GM23248 (cell line): ENCODE measurements around the gene KCNMB4. TPM values are rescaled to one million over a fixed set of nuclear protein-coding genes. Genes with fewer than 3 reads are reported as not detected.
"Not testable (repeated sequence)": the region's sequence is repeated elsewhere in the genome, so short reads cannot be mapped to it uniquely, and the experiment has no call there.

Experiments
- DNase-seq: peaks from one replicate; pipeline ENCODE4 v3.0.0-alpha.2; 2015
- H2AFZ ChIP-seq: fragments of 200-600 bp; sonication (generic); 2 replicates; pipeline ENCODE4 v1.6.1; 2016; ENCODE audit warnings: antibody characterized with exemption
- H3F3A ChIP-seq: fragments of 200-600 bp; sonication (generic); 2 replicates; pipeline ENCODE4 v1.6.1; 2016; ENCODE audit warnings: mild to moderate bottlenecking, antibody characterized with exemption, mixed run types; ENCODE audit not compliant: insufficient read depth
- H3K27ac ChIP-seq: fragments of 200-600 bp; sonication (generic); 2 replicates; pipeline ENCODE4 v1.5.1; 2016; ENCODE audit warnings: mild to moderate bottlenecking
- H3K27me3 ChIP-seq: fragments of 200-600 bp; sonication (generic); replicated peaks from 2 replicates; pipeline ENCODE4 v1.6.1; 2016; ENCODE audit warnings: mild to moderate bottlenecking; ENCODE audit not compliant: insufficient read depth
- H3K36me3 ChIP-seq: fragments of 200-600 bp; sonication (generic); 2 replicates; pipeline ENCODE4 v1.6.1; 2016; ENCODE audit warnings: low read depth, mild to moderate bottlenecking
- H3K4me1 ChIP-seq: fragments of 200-600 bp; sonication (generic); 2 replicates; pipeline ENCODE4 v1.6.1; 2016; ENCODE audit warnings: mild to moderate bottlenecking; ENCODE audit not compliant: insufficient read depth
- H3K4me2 ChIP-seq: fragments of 200-600 bp; sonication (generic); one replicate; pipeline ENCODE4 v1.6.1; 2016; ENCODE audit warnings: mild to moderate bottlenecking; ENCODE audit not compliant: unreplicated experiment
- H3K4me3 ChIP-seq: fragments of 200-600 bp; sonication (generic); 2 replicates; pipeline ENCODE4 v1.5.1; 2016; ENCODE audit warnings: mild to moderate bottlenecking
- H3K79me2 ChIP-seq: fragments of 200-600 bp; sonication (generic); 2 replicates; pipeline ENCODE4 v1.6.1; 2016; ENCODE audit warnings: mild to moderate bottlenecking; ENCODE audit not compliant: insufficient read depth
- H3K9ac ChIP-seq: fragments of 200-600 bp; sonication (generic); 2 replicates; pipeline ENCODE4 v1.6.1; 2016; ENCODE audit warnings: mild to moderate bottlenecking
- H3K9me2 ChIP-seq: fragments of 200-600 bp; sonication (generic); 2 replicates; pipeline ENCODE4 v1.6.1; 2016; ENCODE audit warnings: mixed run types, mild to moderate bottlenecking, moderate library complexity; ENCODE audit not compliant: insufficient read depth
- H3K9me3 ChIP-seq: fragments of 200-600 bp; sonication (generic); one replicate; pipeline ENCODE4 v1.6.1; 2017; ENCODE audit warnings: low read depth
- H4K20me1 ChIP-seq: fragments of 200-600 bp; sonication (generic); 2 replicates; pipeline ENCODE4 v1.6.0; 2016; ENCODE audit not compliant: insufficient read depth
- EZH2 ChIP-seq: fragments of 200-600 bp; sonication (generic); IDR thresholded peaks from 2 replicates; pipeline ENCODE4 v1.6.1; 2018; ENCODE audit warnings: antibody characterized with exemption, mild to moderate bottlenecking; ENCODE audit not compliant: insufficient read depth, poor library complexity, severe bottlenecking
- EZH2phosphoT487 ChIP-seq: fragments of 200-600 bp; sonication (generic); IDR thresholded peaks from 2 replicates; pipeline ENCODE4 v1.6.1; 2018; ENCODE audit warnings: antibody characterized with exemption, moderate library complexity, mild to moderate bottlenecking, low read depth; ENCODE audit not compliant: insufficient read depth
- WGBS, 2 experiments: methylation state at CpG; one replicate each; pipeline ENCODE4 v1.1.6; 2015 to 2017; ENCODE audit warnings: low lambda C conversion rate in 2 of 2, low coverage in 1 of 2; ENCODE audit errors: missing lambda C conversion rate in 2 of 2; 5-methylcytosine and 5-hydroxymethylcytosine counted together
- in situ Hi-C: fragments of 300-500 bp; cut with MboI; formaldehyde crosslinking; loops from 2 replicates; pipeline ENCODE4 v1.15.0; 2020
- polyA plus RNA-seq: library from polyadenylated mRNA; unstranded; fragments of >200 nt; fragmentation: Nextera tagmentation; extraction: Ambion mirVana; gene quantifications from 2 replicates; pipeline ENCODE4 v1.2.1, GENCODE V29; 2016
- total RNA-seq: library from RNA; depleted of rRNA; stranded (reverse); fragments of >200 nt; shearing (Covaris generic); gene quantifications from 2 replicates; pipeline ENCODE4 v1.2.3, GENCODE V29; 2014

Gene KCNMB4
- total and polyA plus RNA-seq, 2 experiments from 2014 or later, result 1.7 to 2.7 TPM

- Histone ChIP-seq H3K27me3 (no peaks in the 10 kb centered on the region), H3K9me2 (no peaks in the 10 kb centered on the region), H3F3A (no peaks in the 10 kb centered on the region), H3K4me3 (no peak overlapping the region), H4K20me1 (no peaks in the 10 kb centered on the region), H3K27ac (no peak overlapping the region), H3K9ac (no peak overlapping the region), H3K4me2 (no peak overlapping the region), H3K36me3 (no peaks in the 10 kb centered on the region), H3K9me3 (no peaks in the 10 kb centered on the region), H3K79me2 (no peaks in the 10 kb centered on the region), H2AFZ (no peak overlapping the region), H3K4me1 (no peaks in the 10 kb centered on the region)
- no peak for TF ChIP-seq EZH2
- WGBS, 2 experiments, result 41 to 45% methylated on average over 1 of the region's 1 CpG
- in situ Hi-C loops, result no loop called here
- no peak for DNase-seq
Measured at GRCh38 chr12:70379846-70380245, 13.8 kb downstream of the KCNMB4 start.

GRCh38 chr12:70383484-70383883, 17.4 kb downstream of the KCNMB4 start:
- H4K20me1 ChIP-seq, result no peaks in the 10 kb centered on the region
- H3K79me2 ChIP-seq, result no peaks in the 10 kb centered on the region
- H3K9ac ChIP-seq, result no peak overlapping the region
- peak overlapping the region; percentile 38 for H2AFZ ChIP-seq
- WGBS, 2 experiments, result 86 to 91% methylated on average over 4 of the region's 4 CpGs
- in situ Hi-C loops, result no loop called here
- H3K27me3 ChIP-seq, result no peaks in the 10 kb centered on the region
- DNase-seq, result no peak
- no peak overlapping the region for H3K4me3 ChIP-seq
- no peaks in the 10 kb centered on the region for H3K4me1 ChIP-seq
- no peaks in the 10 kb centered on the region for H3K9me3 ChIP-seq
- H3K4me2 ChIP-seq, result no peak overlapping the region
- H3F3A ChIP-seq, result no peaks in the 10 kb centered on the region
- no peaks in the 10 kb centered on the region for H3K9me2 ChIP-seq
- no peak overlapping the region for H3K27ac ChIP-seq
- no peaks in the 10 kb centered on the region for H3K36me3 ChIP-seq
- TF ChIP-seq EZH2 (no peak), EZH2phosphoT487 (no peak)

GRCh38 chr12:70383886-70384285, 17.8 kb downstream of the KCNMB4 start:
- in situ Hi-C loops, result no loop called here
- Histone ChIP-seq H4K20me1 (no peaks in the 10 kb centered on the region), H3F3A (no peaks in the 10 kb centered on the region), H3K9me2 (no peaks in the 10 kb centered on the region), H3K27ac (no peak overlapping the region), H3K36me3 (no peaks in the 10 kb centered on the region), H3K9me3 (no peaks in the 10 kb centered on the region), H2AFZ (peak overlapping the region; percentile 38), H3K4me1 (no peaks in the 10 kb centered on the region), H3K79me2 (no peaks in the 10 kb centered on the region), H3K27me3 (no peaks in the 10 kb centered on the region), H3K4me3 (no peak overlapping the region), H3K4me2 (no peak overlapping the region), H3K9ac (no peak overlapping the region)
- 73 to 76% methylated on average over 3 of the region's 3 CpGs for WGBS, 2 experiments
- no peak for TF ChIP-seq EZH2phosphoT487
- TF ChIP-seq EZH2, result no peak
- DNase-seq, result no peak

GRCh38 chr12:70386771-70387170, 20.7 kb downstream of the KCNMB4 start:
- no peak for DNase-seq
- no peak for TF ChIP-seq EZH2
- no peak for TF ChIP-seq EZH2phosphoT487
- WGBS, 2 experiments, result 74 to 82% methylated on average over 1 of the region's 1 CpG

GRCh38 chr12:70389678-70390077, 23.6 kb downstream of the KCNMB4 start:
- TF ChIP-seq EZH2, result no peak
- TF ChIP-seq EZH2phosphoT487, result no peak
- no peak overlapping the region for H3K4me3 ChIP-seq
- H3K4me1 ChIP-seq, result peaks cover 16% of the 10 kb centered on the region
- no peaks in the 10 kb centered on the region for H3K79me2 ChIP-seq
- no peak overlapping the region for H3K4me2 ChIP-seq
- H3K9me2 ChIP-seq, result no peaks in the 10 kb centered on the region
- peaks cover 15% of the 10 kb centered on the region for H3F3A ChIP-seq
- 55 to 61% methylated on average over 2 of the region's 2 CpGs for whole genome bisulfite sequencing, 2 experiments
- no peak overlapping the region for H2AFZ ChIP-seq
- no peaks in the 10 kb centered on the region for H4K20me1 ChIP-seq
- in situ Hi-C loops, result no loop called here
- no peak overlapping the region for H3K27ac ChIP-seq
- no peaks in the 10 kb centered on the region for H3K27me3 ChIP-seq
- no peak for DNase-seq
- H3K9me3 ChIP-seq, result no peaks in the 10 kb centered on the region
- no peaks in the 10 kb centered on the region for H3K36me3 ChIP-seq
- H3K9ac ChIP-seq, result no peak overlapping the region

More at GRCh38 chr12:70386771-70387170, 20.7 kb downstream of the KCNMB4 start:
- Histone ChIP-seq H3K36me3 (no peaks in the 10 kb centered on the region), H3K27me3 (no peaks in the 10 kb centered on the region), H3K4me1 (no peaks in the 10 kb centered on the region), H3F3A (no peaks in the 10 kb centered on the region), H3K79me2 (no peaks in the 10 kb centered on the region), H3K27ac (no peak overlapping the region), H2AFZ (no peak overlapping the region), H3K4me3 (no peak overlapping the region), H3K9me3 (no peaks in the 10 kb centered on the region), H3K9me2 (no peaks in the 10 kb centered on the region), H3K9ac (no peak overlapping the region), H4K20me1 (no peaks in the 10 kb centered on the region), H3K4me2 (no peak overlapping the region)
- in situ Hi-C loops, result no loop called here

- peaks cover 18% of the 10 kb centered on the region for H3K4me1 ChIP-seq
- H3K9me2 ChIP-seq, H3K27ac ChIP-seq, H3K4me2 ChIP-seq, H3K4me3 ChIP-seq, H3K27me3 ChIP-seq, H3K9ac ChIP-seq, in situ Hi-C loops, H4K20me1 ChIP-seq, H3K79me2 ChIP-seq, H3K36me3 ChIP-seq, H3K9me3 ChIP-seq, H2AFZ ChIP-seq, DNase-seq: not testable (repeated sequence)
- H3F3A ChIP-seq, result peaks cover 23% of the 10 kb centered on the region
- WGBS, 2 experiments, result 0 to 15% methylated on average over 1 of the region's 1 CpG
Measured at GRCh38 chr12:70392631-70393030, 26.5 kb downstream of the KCNMB4 start.
